Breast epithelium (tissue), 3 donors: ENCODE results near the gene ZNF808.

Experiments used
- CTCF ChIP-seq, 3 donors: fragments of 450-650 bp; IDR thresholded peaks; one replicate each; pipeline ENCODE4 v1.5.1; 2016 to 2017; ENCODE audit warnings: antibody characterized with exemption in 3 of 3, mild to moderate bottlenecking in 3 of 3, moderate library complexity in 3 of 3
- POLR2A ChIP-seq: fragments of 450-650 bp; IDR thresholded peaks from one replicate; pipeline ENCODE4 v1.6.1; 2016; ENCODE audit warnings: antibody characterized with exemption, mild to moderate bottlenecking, moderate library complexity
- POLR2AphosphoS5 ChIP-seq, 3 donors: sonication (generic); formaldehyde crosslinking; IDR thresholded peaks; one replicate each; pipeline ENCODE4 v1.6.1; 2017; ENCODE audit warnings: antibody characterized with exemption in 3 of 3

GRCh38 chr19:52507266-52507665 is 20.2 kb upstream of the ZNF808 start:
- TF ChIP-seq CTCF (IDR thresholded peaks at IDR 0.05) (no peak), POLR2A (no peak), POLR2AphosphoS5 (IDR thresholded peaks at IDR 0.05) (no peak)
